ENCODE data around the gene SEMA4A.
A peak's percentile ranks its signal among the peaks of the same experiment; 100 is the strongest.

DNA sequence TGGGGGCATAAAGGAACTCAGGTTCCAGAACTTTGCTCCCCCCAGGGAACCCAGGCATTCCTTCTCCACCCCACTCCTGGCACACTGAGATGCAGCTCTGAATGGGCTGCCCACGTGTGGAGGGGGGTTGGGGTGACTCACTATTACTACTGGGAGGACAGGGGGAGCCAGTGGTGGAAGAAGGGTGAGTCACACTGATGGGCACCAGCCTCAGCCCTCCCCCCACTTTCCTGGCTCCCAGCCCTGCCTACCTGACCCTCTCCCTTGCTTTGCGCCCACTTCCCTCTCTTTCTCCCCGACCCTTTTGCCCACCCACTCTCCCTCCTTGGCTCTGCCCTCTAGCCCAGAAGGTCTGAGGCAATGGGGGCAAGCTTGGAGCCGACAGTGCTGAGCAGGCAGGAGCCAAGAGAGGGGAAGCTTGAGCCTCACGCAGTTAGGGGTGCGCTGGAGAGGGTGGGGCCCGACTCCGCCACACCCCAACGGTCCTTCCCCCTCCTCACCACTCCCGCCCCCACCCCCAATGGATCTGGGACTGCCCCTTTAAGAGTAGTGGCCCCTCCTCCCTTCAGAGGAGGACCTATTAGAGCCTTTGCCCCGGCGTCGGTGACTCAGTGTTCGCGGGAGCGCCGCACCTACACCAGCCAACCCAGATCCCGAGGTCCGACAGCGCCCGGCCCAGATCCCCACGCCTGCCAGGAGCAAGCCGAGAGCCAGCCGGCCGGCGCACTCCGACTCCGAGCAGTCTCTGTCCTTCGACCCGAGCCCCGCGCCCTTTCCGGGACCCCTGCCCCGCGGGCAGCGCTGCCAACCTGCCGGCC, 39.1 kb upstream of the SEMA4A start, which contains the start of gene LMNA:
- no peak for TF ChIP-seq CTCF (IDR thresholded peaks at IDR 0.05)
- peak in 3 of 4 donors; percentile 88 to 99 (median 98) for TF ChIP-seq POLR2A (IDR thresholded peaks at IDR 0.05)
